SK-MEL-5 (cell line): ENCODE results near the gene PNPT1. TPM values are rescaled to one million over a fixed set of nuclear protein-coding genes. Genes with fewer than 3 reads are reported as not detected.
"Not testable (repeated sequence)": the region's sequence is repeated elsewhere in the genome, so short reads cannot be mapped to it uniquely, and the experiment has no call there.

ENCODE experiments used
- DNase-seq: peaks from one replicate; pipeline ENCODE4 v3.0.0-alpha.2; 2016; ENCODE audit warnings: low read depth, low spot score
- in situ Hi-C: cut with HindIII; loops from 2 replicates; pipeline ENCODE4 v1.10.0; 2016; ENCODE audit warnings: low sequenced_read_pairs, high pct_unique_total_duplicates, low pct_unique_long_range_greater_than_20kb
- polyA plus RNA-seq, 2 experiments: library from polyadenylated mRNA; depleted of rRNA; stranded (reverse); fragments of >200 nt; gene quantifications; 2 replicates each; pipeline ENCODE4 v1.2.3, GENCODE V29; 2015
- total RNA-seq: library from RNA; depleted of rRNA; stranded (reverse); fragments of >200 nt; shearing (Covaris generic); gene quantifications from 2 replicates; pipeline ENCODE4 v1.2.3, GENCODE V29; 2014; rRNA removed

PNPT1 gene
- 60.7 and 63.1 TPM in 2 replicates for total RNA-seq
- polyA plus RNA-seq (2015; cell fraction: cytosol; rRNA removed): 34.9 and 40.4 TPM in 2 replicates
- 63.6 and 83.9 TPM in 2 replicates for polyA plus RNA-seq (2015; cell fraction: nucleus; rRNA removed)

- DNase-seq: peak; percentile 97
- in situ Hi-C loops: no loop called here
These were observed at the start of gene PNPT1 for GRCh38 chr2:55693181-55694125. Gene PNPT1 (minus strand): TSS chr2:55693844. CDS start chr2:55693823, 21 bp downstream.

DNA sequence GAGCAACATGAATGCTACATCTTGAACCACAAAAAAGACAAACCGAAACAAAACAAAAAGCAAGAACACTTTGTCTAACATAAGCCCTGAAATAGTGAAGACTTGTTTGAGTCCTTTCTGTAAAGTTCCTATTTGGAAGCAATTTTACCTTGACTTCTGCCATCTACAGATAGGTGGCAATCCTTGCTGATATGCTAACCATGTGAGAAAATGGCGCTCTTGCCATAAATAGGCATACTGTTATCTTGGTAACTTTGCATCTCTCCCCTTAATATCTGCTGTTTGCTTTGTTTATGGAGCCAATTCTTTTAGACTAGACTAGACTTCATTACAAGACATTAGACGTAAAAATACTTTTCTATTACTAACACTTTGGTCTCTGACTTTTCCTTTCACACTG lies 49.4 kb upstream of the PNPT1 start:
- no peak for DNase-seq
- in situ Hi-C loops: no loop called here

DNA sequence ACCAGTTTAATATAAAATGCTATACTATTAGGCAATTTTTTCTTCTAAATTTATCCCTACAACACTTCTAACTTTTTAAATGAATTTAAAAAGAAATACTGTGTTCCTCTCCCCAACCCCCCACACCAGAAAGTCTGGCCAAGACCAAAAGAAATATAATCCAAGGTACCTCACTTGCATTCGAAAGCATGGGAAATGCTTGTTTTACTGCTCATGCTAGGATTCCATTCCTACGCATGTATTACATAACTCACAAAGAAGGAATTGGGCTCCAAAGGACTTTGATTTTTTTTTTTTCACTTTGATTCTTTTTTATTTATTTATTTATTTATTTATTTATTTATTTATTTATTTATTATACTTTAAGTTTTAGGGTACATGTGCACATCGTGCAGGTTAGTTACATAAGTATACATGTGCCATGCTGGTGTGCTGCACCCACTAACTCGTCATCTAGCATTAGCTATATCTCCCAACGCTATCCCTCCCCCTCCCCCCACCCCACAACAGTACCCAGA lies 42.4 kb upstream of the PNPT1 start:
- in situ Hi-C loops: not testable (repeated sequence)

DNA sequence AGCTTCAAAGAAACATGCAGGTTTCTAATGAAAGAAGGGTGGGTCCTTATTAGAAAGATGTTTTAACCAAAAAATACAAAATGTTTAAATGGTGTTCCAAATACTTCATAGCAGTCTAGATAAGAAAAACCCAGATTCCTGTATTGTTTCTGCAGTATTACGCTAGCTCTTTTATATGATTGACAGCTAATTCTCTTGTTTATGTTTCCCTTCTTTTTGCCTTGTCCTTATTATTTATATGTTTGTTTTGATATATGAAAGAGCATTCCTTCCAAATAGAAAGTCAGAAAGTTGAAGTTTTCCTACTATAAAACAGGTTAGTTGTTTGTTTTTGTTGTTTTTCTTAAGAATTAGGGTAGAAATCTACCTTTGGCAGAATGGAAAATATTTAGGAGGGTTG lies 41.1 kb upstream of the PNPT1 start:
- DNase-seq: no peak
- in situ Hi-C loops: no loop called here

More for the DNA sequence above, 42.4 kb upstream of the PNPT1 start:
- not testable (repeated sequence) for DNase-seq

DNA sequence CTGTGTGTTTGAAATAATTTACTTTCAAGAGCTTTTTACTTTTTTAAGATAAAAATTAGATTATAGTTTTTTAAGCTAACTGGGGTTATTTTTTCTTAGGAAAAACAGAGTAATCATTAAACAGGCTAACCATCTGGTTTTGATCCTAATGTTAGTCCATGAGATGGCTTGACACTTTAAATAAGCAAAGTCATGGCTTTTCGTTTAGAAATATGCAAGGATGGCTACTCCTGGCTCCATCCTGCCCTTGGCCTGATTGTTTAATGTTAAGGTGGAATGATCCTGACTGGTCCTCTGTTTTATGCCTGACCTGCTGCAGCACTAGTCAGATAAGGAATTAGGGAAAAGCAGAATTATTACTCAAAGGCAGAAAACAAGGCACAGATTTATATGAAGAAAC lies 39.7 kb upstream of the PNPT1 start:
- DNase-seq: no peak
- in situ Hi-C loops: no loop called here

- in situ Hi-C loops: no loop called here
- no peak for DNase-seq
These were observed 39.2 kb upstream of the PNPT1 start for GRCh38 chr2:55732854-55733253.

DNA sequence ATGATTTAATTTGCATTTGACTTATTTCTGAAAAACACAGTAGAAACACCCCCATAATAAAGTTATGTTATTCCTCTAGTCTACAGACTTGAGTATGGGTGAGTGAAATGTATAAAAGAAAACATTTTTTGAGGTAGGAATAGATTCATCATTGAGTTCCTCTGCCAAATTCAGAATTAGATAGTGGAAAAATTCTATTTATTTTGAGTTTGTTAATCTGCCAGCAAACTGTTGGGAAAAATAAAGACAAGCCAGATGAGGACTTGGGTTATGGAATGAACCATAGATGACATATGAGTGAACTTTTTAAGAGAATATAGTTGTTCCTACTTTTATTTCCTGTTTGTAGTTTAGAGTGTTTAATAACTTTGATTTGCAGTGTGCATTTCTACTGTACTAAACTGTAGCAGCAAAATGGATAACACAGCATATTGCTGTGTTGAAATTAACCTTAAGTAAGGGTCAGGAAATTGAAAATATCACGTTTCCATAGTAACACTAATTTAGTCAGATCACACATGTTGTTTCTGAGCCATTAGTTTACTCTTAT lies 35.6 kb upstream of the PNPT1 start:
- in situ Hi-C loops: no loop called here
- no peak for DNase-seq

DNA sequence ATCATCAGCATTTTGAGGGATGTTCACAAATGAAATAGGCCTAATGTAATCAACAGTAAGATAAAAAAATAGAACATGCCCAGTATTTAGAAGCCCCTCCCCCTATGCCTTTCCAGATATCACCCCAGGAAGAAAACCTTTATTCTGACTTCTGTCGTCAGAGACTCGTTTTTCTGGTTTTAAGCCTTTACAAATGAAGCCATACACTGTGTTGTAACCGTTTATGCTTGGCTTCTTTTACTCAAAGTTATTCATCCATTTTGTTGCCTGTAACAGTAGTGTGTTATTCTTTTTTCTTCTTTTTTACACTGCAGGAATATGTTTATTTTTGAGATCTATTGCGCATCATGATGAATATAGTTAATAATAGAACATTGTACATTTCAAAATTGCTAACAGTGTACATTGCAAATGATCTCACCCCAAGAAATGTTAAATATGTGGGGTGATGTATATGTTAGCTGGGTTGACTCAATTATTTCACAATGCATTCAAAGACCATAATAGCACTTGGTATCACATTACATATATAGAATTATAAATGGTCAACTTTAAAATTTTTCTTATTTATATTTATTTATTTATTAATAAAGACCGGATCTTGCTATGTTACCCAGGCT lies 28.1 kb upstream of the PNPT1 start:
- no peak for DNase-seq
- in situ Hi-C loops: no loop called here

- no peak for DNase-seq
- in situ Hi-C loops: no loop called here
These were observed 26.8 kb upstream of the PNPT1 start for GRCh38 chr2:55720417-55720816.

DNA sequence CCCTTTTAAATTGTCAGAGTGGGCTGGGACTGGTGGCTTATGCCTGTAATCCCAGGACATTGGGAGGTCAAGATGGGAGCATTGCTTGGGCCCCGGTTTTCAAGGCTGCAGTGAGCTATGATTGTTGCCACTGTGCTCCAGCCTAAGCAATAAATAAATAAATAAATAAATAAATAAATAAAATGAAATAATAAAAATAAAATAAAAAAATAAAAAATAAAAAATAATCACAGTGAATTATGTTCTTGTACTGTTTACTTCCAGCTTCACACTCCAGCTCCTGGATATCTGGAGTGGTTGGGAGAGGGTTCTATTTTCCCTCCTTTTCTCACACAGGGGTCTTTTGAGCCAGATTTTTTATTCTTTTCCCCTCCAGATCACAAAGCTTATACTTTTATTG lies 26.2 kb upstream of the PNPT1 start:
- no peak for DNase-seq
- in situ Hi-C loops: no loop called here

DNA sequence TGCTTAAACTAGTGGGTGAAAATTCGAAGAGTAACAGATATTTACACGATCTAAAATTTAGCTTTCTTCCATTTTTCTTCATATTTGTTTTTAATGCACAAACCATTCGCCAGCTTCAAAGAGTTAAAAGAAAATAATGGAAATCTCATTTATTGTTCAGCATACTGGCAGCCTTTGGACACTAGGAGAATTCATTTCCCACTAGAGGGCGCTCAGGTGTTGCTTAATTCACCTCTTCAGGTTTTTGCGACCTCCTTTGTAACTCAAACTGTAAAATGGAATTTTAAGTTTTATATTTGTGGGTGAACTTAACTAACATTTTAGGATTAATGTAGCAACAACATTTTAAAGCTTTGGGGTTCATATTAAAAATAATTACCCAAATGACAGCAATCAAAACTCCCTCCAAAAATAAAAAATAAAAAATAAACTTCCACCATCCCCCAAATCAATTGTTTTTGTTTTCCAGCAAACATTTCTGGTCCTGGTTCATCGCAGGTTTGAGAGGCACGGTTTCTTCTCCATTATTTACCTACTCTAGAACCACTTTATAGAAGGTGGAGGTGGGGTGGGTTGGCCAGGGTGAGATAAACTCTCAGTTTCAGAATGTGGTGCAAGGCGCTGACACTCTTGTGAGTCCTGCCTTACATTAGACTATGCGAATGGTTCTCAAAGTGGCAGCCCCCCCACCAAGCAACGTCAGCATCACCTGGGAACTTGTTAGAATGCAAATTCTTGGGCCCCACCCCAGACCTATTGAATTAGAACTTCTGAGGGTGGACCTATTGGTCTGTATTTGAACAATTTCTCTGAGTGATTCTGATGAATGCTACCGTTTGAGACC lies 24.7 kb upstream of the PNPT1 start:
- peak; percentile 81 for DNase-seq
- in situ Hi-C loops: no loop called here

DNA sequence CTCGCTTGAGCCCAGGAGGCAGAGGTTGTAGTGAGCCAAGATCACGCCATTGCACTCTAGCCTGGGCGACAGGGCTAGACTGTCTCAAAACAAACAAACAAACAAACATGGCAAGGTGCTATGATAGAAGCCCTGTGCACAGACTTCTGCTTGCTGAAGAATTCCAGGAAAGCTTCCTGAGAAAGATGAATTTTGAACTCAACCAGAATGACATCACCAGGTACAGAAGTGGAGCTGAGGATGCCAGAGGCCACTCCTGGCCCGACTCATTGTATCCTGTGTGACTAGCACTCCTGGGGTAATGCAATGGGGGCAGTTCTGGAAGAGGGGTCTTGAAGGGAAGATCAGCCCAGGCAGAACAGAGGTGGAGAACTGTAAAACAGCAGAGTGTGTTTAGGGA lies 22.0 kb upstream of the PNPT1 start:
- DNase-seq: no peak
- in situ Hi-C loops: no loop called here

DNA sequence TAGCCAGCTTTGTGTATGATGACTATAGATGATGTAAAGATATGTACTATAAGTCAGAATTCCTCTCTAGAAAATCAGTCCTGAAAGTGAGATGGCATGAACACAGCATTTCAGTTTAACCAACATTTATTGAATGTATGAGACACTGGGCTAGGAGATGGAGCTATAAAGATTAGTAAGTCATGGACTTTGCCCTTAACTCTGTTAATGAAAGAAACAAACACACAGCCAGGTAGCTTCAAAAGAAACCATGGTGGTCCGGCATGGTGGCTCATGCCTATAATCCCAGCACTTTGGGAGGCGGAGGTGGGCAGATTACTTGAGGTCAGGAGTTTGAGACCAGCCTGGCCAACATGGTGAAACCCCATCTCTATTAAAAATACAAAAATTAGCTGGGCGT lies 21.5 kb upstream of the PNPT1 start:
- DNase-seq, in situ Hi-C loops: not testable (repeated sequence)

DNA sequence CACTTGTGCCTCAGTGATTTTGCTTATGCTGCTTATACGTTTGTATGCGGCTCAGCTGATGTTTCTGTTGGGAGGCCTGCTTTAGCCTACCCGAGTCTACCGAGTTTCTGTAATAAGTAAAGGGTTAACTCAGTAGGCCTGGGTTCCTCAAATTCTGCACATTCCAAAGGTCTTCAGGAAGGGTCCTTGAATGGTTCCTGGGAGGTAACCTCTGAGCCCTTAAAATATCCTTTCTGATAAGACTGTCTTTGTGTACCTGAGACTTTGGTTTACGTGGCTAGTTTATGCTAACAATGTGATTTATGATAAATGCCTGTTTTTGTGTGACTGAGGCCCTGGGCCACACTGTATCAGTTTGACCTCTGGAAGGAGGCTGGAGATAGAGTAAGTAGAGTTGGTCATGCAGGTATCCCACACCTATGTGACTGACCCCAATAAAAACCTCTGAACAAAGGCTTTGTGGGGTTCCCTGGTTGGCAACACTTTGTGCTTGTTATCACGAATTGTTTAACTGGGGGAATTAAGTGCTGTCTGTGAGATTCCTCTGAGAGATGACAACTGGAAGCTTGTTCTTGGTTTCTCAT lies 18.9 kb upstream of the PNPT1 start:
- in situ Hi-C loops: no loop called here
- DNase-seq: no peak

DNA sequence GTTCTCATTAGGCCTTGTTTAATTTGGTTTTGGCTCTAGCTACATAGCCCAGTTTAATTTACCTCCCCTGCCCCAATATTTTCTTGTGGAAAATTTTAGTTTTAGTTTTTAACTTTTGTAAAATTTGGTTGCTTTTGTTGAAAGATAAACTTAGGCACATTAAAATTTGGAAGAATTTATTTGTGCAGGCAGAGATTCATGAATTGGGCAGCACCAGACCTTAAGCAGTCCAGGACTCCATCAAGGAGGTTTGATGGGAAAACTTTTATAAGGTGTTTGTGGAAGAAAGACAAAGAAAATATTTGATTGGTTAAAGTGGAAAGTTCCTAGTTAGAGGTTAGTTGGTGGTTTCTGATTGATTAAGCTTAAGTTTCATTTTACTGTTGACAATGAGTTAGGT lies 16.4 kb upstream of the PNPT1 start:
- DNase-seq: no peak
- in situ Hi-C loops: no loop called here

DNA sequence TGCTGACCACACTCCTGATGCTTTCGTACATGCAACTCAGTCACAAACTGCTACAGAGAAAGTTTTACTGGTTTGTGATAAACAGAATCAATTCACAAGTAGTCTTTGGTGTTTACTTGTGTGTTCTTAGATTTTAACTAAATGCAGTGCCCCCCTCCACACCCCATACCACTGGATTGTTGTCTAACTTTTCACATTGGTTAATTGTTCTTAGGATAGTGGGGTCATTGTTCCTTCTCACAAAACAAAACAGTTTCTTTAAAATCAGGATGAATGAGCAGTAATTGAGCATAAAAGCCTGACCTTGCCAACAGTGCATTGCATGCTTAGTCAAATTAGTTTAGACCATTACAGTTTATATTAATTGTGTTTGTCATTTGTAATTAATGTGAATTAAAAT lies 14.1 kb upstream of the PNPT1 start:
- DNase-seq: peak; percentile 52
- in situ Hi-C loops: no loop called here

- in situ Hi-C loops, DNase-seq: not testable (repeated sequence)
These were observed 12.6 kb upstream of the PNPT1 start for GRCh38 chr2:55706258-55706657.
